Rectal smooth muscle tissue (tissue), 1 donor: ENCODE data around the gene RASA3.

Source experiments
- H3K27ac ChIP-seq: one replicate; pipeline ENCODE4 v1.7.0; 2013; ENCODE audit warnings: low read depth, low read length, inconsistent platforms
- H3K27me3 ChIP-seq: one replicate; pipeline ENCODE4 v1.7.0; 2013; ENCODE audit warnings: low read length; ENCODE audit not compliant: control insufficient read depth, insufficient read depth
- H3K36me3 ChIP-seq: one replicate; pipeline ENCODE4 v1.7.0; 2013; ENCODE audit warnings: low read length; ENCODE audit not compliant: control insufficient read depth, insufficient read depth
- H3K4me1 ChIP-seq: one replicate; pipeline ENCODE4 v1.7.0; 2013; ENCODE audit warnings: low read length; ENCODE audit not compliant: control insufficient read depth, insufficient read depth
- H3K4me3 ChIP-seq: one replicate; pipeline ENCODE4 v1.7.0; 2013; ENCODE audit warnings: low read length
- H3K9ac ChIP-seq: one replicate; pipeline ENCODE4 v1.7.0; 2013; ENCODE audit warnings: low read length

The RASA3 gene

DNA sequence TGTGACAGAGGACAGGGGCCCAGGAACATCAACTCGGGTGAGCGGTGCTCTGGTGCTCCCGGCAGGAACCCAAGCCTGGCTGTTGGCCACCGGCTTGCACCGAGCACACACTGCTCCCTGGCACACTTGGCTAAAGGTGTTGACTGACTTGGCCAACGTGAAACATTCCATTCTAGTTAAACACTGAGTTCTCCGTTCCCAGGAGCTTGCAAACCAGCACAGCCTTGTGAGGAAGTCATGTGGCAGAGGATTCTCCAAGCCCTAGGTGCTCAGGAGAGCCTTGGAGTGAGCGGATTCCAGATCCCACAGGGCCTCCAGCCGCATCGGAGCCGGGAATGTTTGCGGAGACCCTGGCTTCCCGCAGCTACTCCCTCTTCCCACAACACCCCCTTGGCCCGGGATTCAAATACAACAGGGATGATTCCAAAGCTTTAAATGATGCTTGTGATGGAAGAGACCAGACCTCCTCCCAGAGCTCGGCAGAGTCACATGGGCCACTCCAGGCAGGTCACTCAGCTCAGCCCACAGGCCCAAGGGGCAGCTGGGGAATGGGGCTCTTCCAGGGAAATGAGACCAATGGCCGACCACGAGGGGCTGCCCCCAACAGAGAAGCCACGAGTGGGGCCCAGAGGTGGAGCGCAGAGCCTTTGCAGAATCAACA, 161.5 kb downstream of the RASA3 start:
- H3K27ac ChIP-seq: peak overlapping the region; percentile 33
- H3K4me1 ChIP-seq: peaks cover 9% of the 10 kb centered on the region
- H3K4me3 ChIP-seq: no peak overlapping the region
- H3K36me3 ChIP-seq: no peaks in the 10 kb centered on the region
- H3K27me3 ChIP-seq: peaks cover 2% of the 10 kb centered on the region
- H3K9ac ChIP-seq: no peak overlapping the region

DNA sequence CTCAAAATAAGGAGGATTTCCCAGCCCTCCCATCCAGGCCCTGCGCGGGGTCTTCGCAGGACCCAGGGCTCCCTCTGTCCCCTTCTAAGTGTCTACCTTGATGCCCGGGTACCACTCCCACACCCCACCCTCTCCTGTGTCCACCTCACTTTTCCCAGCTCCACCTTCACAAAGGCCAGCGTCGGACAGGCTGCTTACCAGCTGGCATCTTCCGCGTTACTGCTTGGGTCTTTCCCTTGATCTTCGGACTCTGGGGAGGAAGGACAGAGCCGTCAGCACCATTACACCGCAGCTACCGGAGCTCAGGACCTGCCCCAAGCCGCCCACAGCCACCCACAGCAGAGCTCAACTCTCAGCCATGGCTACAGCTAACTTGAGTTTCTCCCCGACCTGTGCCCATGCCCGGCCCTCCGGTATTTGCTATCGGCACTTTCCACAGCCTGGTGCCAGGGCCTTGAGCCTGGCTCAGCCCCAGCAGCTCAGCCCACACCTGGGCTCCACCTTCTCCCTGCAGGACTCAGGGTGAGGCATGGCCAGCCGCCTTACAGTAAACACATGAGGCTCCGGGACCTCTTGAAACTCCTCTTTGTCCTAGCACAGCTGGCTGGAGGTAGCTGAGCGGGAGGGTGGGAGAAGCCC, 162.3 kb downstream of the RASA3 start:
- Histone ChIP-seq H3K9ac (no peak overlapping the region), H3K4me3 (peak overlapping the region; percentile 12), H3K27me3 (peaks cover 2% of the 10 kb centered on the region), H3K4me1 (peaks cover 9% of the 10 kb centered on the region), H3K27ac (peak overlapping the region; percentile 33), H3K36me3 (no peaks in the 10 kb centered on the region)

GRCh38 chr13:113969311-113969972, 163.0 kb downstream of the RASA3 start:
- H3K4me3 ChIP-seq: no peak overlapping the region
- H3K27ac ChIP-seq: no peak overlapping the region

DNA sequence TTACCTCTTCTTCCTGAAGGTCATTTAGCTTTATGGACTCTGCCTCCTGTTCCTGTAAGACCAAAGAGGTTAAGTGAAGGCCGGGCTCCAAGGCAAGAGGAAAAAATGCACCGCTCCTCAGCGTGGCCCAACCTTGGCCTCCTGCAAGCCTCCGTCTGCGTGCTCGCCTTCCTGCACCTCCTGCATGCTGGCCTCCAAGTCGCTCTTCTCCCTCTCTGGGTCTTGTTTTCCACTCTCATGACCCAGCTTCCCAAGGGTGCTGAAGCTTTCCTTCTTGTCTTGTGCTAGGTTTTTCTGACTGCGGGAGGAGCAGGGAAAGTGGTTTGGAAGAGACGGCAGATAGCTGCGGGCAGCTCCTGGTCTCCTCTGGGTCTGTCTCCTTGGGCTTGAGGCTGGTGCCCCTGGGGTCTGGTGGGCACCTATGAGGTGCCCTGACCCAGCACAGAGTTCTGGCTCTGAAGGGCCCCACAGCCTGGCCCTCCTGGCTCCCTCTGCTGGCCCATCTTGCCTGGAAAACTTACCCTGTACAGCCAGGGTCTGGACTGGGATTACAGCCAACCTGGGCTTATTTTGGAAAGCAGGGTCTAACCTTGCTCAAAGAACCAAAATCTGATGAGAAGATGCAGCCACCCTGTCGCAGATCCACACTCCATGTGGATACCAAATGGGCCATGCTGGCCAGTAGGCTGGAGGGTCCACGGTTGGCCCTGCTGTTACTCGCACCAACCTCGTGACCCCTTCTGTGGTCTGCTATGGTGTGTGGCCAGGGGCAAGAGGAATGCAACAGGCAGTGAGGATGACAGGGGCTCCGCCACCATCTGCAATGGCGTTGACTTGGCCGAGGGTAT, 163.7 kb downstream of the RASA3 start:
- peaks cover 2% of the 10 kb centered on the region for H3K27me3 ChIP-seq
- H3K4me1 ChIP-seq: peaks cover 9% of the 10 kb centered on the region
- no peak overlapping the region for H3K4me3 ChIP-seq
- no peaks in the 10 kb centered on the region for H3K36me3 ChIP-seq
- no peak overlapping the region for H3K27ac ChIP-seq
- no peak overlapping the region for H3K9ac ChIP-seq

More at GRCh38 chr13:113969311-113969972, 163.0 kb downstream of the RASA3 start:
- H3K36me3 ChIP-seq: no peaks in the 10 kb centered on the region
- H3K27me3 ChIP-seq: peaks cover 2% of the 10 kb centered on the region
- H3K4me1 ChIP-seq: peaks cover 9% of the 10 kb centered on the region
- no peak overlapping the region for H3K9ac ChIP-seq

GRCh38 chr13:113967729-113968462, 164.5 kb downstream of the RASA3 start:
- H3K36me3 ChIP-seq: no peaks in the 10 kb centered on the region
- no peak overlapping the region for H3K9ac ChIP-seq
- no peak overlapping the region for H3K27ac ChIP-seq
- peaks cover 9% of the 10 kb centered on the region for H3K4me1 ChIP-seq
- H3K4me3 ChIP-seq: no peak overlapping the region
- peaks cover 2% of the 10 kb centered on the region for H3K27me3 ChIP-seq

DNA sequence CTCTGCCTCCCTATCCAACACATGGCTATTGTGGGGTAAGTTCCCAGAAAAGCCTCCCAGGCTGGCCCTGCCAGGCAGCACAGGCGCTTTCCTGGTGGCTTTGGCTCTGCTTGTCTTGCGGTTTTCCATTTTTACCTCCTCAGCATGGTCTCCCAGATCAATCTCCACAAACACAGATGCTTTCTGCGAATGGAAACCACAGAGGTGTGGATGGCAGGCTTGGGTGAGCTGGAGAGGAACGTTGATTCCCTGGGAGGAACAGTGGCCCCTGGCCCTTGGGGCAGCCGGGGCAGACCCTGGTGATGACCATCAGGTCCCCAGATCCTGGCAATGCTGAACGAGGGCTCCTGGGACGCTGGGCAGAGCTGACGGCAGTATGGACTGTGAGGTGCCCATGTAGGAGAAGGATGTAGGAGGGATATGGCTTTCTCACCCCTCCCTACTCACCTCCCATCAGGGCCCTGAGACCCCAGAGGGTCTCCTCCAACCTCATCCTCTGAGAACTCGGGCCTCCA, 165.2 kb downstream of the RASA3 start:
- Histone ChIP-seq H3K27ac (no peak overlapping the region), H3K36me3 (no peaks in the 10 kb centered on the region), H3K27me3 (peaks cover 2% of the 10 kb centered on the region), H3K9ac (no peak overlapping the region), H3K4me1 (peaks cover 9% of the 10 kb centered on the region), H3K4me3 (no peak overlapping the region)

DNA sequence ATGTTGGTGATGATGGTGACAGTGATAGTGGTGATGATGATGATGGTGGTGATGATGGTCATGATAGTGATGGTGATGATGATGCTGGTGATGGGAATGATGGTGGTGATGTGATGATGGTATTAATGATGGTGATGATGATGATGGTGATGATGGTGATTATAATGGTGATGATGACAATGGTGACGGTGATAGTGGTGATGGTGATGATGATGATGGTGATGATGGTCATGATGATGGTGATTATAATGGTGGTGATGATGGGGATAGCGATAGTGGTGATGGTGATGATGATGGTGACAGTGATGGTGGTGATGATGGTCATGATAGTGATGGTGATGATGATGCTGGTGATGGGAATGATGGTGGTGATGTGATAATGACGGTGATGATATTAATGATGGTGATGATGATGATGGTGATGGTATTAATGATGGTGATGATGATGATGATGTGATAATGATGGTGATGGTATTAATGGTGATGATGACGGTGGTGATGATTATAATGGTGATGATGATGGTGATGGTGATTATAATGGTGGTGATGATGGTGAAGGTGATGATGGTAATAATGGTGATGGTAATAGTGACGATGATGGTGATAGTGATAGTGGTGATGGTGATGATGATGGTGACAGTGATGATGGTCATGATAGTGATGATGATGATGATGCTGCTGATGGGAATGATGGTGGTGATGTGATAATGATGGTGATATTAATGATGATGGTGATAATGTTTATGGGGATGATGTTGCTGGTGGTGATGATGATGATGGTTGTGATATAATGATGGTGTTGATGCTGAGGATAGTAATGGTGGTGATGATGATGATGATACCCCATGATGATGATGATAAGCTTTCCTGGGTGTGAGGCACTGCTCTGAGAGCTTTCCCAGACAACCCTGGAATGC, 166.2 kb downstream of the RASA3 start:
- H3K4me1 ChIP-seq: peaks cover 8% of the 10 kb centered on the region
- no peaks in the 10 kb centered on the region for H3K36me3 ChIP-seq

GRCh38 chr13:113965383-113965874, 167.0 kb downstream of the RASA3 start:
- H3K27ac ChIP-seq: no peak overlapping the region
- no peak overlapping the region for H3K4me3 ChIP-seq
- peaks cover 2% of the 10 kb centered on the region for H3K27me3 ChIP-seq
- H3K36me3 ChIP-seq: no peaks in the 10 kb centered on the region
- no peaks in the 10 kb centered on the region for H3K4me1 ChIP-seq
- H3K9ac ChIP-seq: no peak overlapping the region

More for the DNA sequence above, 166.2 kb downstream of the RASA3 start:
- Histone ChIP-seq H3K27me3 (peaks cover 2% of the 10 kb centered on the region), H3K4me3 (no peak overlapping the region), H3K9ac (no peak overlapping the region), H3K27ac (no peak overlapping the region)

DNA sequence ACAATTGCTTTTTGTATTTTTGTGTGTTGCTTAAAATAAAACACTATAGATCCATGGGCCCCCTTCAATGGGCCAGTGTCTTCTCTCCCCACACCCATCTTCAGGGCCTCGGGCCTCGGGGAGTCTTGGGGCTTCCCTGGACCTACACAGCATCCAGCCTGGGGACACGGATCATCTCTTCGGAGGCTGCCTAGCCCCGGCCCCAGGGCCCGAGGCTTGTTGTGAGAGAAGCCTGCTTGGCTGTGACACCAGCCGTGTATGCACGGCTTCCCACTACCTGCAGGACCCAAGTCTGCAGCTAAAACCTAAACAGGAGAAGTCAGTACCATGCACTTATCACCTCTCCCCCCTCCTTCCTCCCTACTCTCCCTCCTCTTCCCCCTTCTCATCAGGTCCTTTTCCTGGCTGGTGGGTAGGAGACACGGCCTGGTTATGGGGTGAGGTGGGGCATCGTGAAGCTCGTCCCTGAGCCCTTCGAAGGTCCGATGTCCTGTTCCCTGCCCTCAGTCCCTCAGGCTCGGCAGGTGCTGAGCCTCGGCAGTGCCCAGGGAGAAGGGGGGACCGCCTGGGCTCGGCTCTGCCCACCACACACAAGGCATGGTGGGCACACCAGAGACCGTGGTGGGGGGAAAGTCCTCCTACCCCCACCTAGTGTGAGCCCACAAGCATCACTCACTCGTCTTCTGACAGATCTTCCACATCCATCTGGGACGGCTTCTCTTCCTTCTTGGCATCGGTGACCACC, 168.0 kb downstream of the RASA3 start:
- Histone ChIP-seq H3K4me3 (no peak overlapping the region), H3K36me3 (no peaks in the 10 kb centered on the region), H3K27me3 (no peaks in the 10 kb centered on the region), H3K27ac (no peak overlapping the region), H3K4me1 (no peaks in the 10 kb centered on the region), H3K9ac (no peak overlapping the region)

GRCh38 chr13:113963376-113963775, 169.0 kb downstream of the RASA3 start:
- no peak overlapping the region for H3K27ac ChIP-seq
- no peak overlapping the region for H3K4me3 ChIP-seq
- no peaks in the 10 kb centered on the region for H3K4me1 ChIP-seq
- H3K36me3 ChIP-seq: no peaks in the 10 kb centered on the region
- H3K9ac ChIP-seq: no peak overlapping the region
- H3K27me3 ChIP-seq: no peaks in the 10 kb centered on the region
